Ectodermal cell (in vitro differentiated cells): ENCODE results near the gene CEP295NL.
"Not testable (repeated sequence)": the region's sequence is repeated elsewhere in the genome, so short reads cannot be mapped to it uniquely, and the experiment has no call there.

Source experiments
- H3K27ac ChIP-seq: 2 replicates; pipeline ENCODE4 v1.7.0; 2013; ENCODE audit warnings: mild to moderate bottlenecking, low read depth, low read length; ENCODE audit not compliant: insufficient read depth, poor library complexity, severe bottlenecking
- H3K27me3 ChIP-seq: 2 replicates; pipeline ENCODE4 v1.7.0; 2013; ENCODE audit warnings: mild to moderate bottlenecking, low read length; ENCODE audit not compliant: insufficient read depth, control insufficient read depth, poor library complexity, severe bottlenecking
- H3K36me3 ChIP-seq: one replicate; pipeline ENCODE4 v1.7.0; 2013; ENCODE audit warnings: low read length; ENCODE audit not compliant: control insufficient read depth, insufficient read depth
- H3K4me1 ChIP-seq: one replicate; pipeline ENCODE4 v1.7.0; 2013; ENCODE audit warnings: low read length; ENCODE audit not compliant: control insufficient read depth, insufficient read depth
- H3K4me3 ChIP-seq: 2 replicates; pipeline ENCODE4 v1.7.0; 2013; ENCODE audit warnings: low read depth, low read length, control low read depth; ENCODE audit not compliant: insufficient read depth
- H3K9me3 ChIP-seq: 2 replicates; pipeline ENCODE4 v1.7.0; 2013; ENCODE audit warnings: mild to moderate bottlenecking, low read length, moderate library complexity; ENCODE audit not compliant: control insufficient read depth
- WGBS, 2 experiments: methylation state at CpG; one replicate each; pipeline ENCODE4 v1.1.7; 2013; ENCODE audit warnings: missing lambda C conversion rate in 2 of 2; 5-methylcytosine and 5-hydroxymethylcytosine counted together

Gene CEP295NL

DNA sequence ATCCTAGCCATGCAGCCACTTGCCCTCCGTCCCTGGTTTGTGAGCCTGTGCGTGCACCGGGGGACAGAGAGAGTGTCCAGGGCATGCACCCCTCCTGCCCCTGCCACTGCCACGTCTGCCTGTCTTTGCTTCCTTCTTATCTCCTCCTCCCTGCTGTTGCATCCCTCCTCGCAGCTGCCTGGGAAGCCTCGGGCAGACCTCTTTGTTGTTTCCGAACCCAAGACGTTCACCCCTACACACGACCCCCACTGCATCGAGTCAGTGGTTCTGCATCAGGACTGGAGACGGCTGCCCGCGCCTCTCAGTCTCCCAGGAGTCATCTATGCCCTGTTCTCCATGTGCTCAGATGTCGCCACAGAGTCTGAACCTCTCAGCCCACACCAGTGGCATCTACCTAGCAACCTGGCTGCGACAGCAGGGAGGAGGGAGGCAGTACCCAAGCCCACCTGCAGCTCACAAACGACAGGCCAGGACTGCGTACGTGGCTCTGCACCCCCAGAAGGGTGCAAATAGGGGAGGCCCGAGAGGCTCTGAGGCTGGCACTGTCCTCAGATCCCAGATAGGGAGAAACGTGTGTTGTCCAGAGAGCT is 17.0 kb upstream of the CEP295NL start:
- Histone ChIP-seq H3K27ac (no peak overlapping the region), H3K27me3 (no peaks in the 10 kb centered on the region), H3K4me3 (no peak overlapping the region), H3K36me3 (no peaks in the 10 kb centered on the region), H3K4me1 (peaks cover 17% of the 10 kb centered on the region), H3K9me3 (no peaks in the 10 kb centered on the region)
- WGBS, 2 experiments: 83 to 88% methylated on average over 20 of the region's 20 CpGs

DNA sequence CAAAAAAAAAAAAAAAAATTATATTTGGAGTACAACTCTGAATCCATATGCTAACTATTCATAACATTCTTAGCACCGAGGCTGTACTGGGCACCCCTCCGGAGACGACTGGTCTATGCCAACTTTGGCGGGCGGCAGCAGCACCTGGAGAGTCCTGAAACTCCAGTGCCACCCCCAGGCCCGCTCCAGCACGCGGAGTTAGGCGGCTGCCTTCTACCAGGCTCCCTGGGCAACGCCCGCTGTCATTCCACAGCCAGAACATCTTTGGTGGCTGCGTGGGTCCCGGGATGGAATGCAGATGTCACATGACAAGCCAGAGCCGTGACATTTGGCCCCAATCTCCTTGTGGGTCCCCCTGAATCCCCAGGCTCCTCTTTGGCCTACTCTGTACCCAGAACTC is 16.0 kb upstream of the CEP295NL start:
- no peak overlapping the region for H3K27ac ChIP-seq
- no peaks in the 10 kb centered on the region for H3K27me3 ChIP-seq
- WGBS, 2 experiments: 89 to 93% methylated on average over 14 of the region's 14 CpGs
- no peaks in the 10 kb centered on the region for H3K9me3 ChIP-seq
- no peak overlapping the region for H3K4me3 ChIP-seq
- no peaks in the 10 kb centered on the region for H3K36me3 ChIP-seq
- H3K4me1 ChIP-seq: peaks cover 17% of the 10 kb centered on the region

DNA sequence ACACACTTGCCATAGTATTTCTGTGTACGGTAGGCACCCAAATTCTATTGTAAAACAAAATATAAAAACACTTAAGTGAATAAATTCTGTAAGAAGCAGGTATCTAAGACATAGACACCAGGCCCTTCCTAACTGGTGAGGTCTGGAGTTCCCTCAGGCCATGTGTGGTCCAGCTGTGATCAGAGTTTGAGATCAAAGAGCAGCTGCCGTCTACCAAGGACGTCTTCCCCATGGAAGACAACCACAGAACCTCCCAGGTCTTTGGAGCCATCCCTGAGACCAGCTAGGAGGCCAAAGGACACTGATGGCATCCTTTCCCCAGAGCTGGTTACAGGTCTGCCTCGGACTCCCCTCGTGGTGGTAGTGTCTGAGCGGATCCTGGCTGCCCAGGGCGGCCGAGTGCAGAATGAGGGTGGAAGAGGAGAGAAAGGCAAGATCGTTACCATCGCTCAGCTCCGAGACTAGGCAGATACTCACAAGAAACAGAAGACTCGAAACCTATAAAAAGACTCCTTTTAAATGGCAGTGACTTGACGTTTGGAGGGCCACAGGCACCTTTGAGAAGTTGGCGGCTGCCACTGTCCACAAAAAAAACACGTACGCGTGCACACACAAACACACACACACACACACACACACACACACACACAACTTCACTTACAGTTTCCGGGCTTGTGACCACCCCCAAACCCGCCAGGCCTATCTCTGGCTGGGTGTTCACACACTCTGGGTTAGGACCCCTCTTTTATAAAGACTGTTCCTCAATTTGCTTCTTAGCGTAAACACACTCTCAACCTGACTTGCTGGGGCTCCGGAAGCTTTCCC is 14.7 kb upstream of the CEP295NL start:
- H3K4me1 ChIP-seq: peaks cover 11% of the 10 kb centered on the region
- WGBS, 2 experiments: 92 to 93% methylated on average over 20 to 21 of the region's 21 CpGs

DNA sequence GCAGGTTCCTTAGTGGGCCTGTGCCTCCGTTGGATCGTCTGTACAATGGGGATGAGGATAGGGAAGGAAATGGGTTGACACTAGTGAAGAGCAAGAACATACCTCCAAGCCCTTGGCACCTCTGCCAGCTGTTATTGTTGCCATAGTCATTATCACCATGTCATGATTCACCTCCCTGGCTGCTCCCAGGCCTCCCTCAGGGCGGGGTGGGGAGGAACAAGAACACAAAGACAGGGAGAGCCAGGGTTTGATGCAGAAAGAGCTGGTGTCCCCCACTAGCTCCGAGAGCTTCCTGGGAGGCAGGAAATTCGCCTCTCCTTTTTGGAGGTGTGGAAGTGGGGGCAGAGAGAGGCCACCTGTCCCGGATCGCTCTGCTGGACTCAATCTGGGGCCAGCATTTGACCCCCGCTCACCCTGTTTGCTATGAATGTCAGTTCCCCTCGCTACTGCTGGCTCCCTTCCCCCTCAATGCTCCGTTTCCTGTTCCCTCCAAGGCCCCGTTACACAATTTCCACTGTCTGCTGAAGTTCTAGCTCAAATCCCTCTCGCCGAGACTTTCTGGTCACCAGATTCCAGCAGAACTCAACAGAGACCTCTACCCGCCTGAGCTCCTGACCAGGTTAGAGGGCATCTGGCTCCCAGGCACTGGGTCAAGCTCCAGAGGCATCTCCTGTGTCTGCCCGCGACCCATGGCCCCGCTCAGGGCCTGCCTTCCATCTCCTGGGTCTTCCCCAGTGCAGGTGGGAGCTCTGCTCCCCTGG is 13.1 kb upstream of the CEP295NL start:
- H3K27ac ChIP-seq: no peak overlapping the region

More for the DNA sequence above, 14.7 kb upstream of the CEP295NL start:
- H3K27me3 ChIP-seq: no peaks in the 10 kb centered on the region
- H3K27ac ChIP-seq: no peak overlapping the region
- H3K4me3 ChIP-seq: no peak overlapping the region
- no peaks in the 10 kb centered on the region for H3K36me3 ChIP-seq
- no peaks in the 10 kb centered on the region for H3K9me3 ChIP-seq

DNA sequence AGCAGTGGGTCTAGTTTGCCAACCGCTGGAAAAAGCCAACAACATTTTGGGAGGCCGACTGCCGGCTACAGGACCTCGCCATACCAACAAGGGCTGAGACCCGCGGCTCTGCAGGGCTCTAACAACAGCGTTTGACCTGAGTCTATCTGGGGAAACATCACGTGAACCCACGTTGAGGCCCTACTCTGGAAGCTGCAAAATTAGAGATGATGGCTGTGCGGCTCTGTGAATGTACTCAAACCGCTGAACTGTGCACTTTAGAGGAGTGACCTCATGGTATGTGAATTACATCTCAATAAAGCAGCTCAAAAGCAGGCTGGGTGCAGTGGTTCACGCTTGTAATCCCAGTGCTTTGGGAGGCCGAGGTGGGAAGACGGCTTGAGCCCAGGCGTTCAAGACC is 10.1 kb upstream of the CEP295NL start:
- no peaks in the 10 kb centered on the region for H3K4me1 ChIP-seq
- no peaks in the 10 kb centered on the region for H3K9me3 ChIP-seq
- H3K36me3 ChIP-seq: no peaks in the 10 kb centered on the region
- 94 to 95% methylated on average over 15 of the region's 15 CpGs for WGBS, 2 experiments
- H3K27me3 ChIP-seq: no peaks in the 10 kb centered on the region
- no peak overlapping the region for H3K27ac ChIP-seq
- no peak overlapping the region for H3K4me3 ChIP-seq

More for the DNA sequence above, 13.1 kb upstream of the CEP295NL start:
- H3K4me3 ChIP-seq: no peak overlapping the region
- peaks cover 11% of the 10 kb centered on the region for H3K4me1 ChIP-seq
- 90 to 93% methylated on average over 17 of the region's 17 CpGs for WGBS, 2 experiments
- H3K27me3 ChIP-seq: no peaks in the 10 kb centered on the region
- no peaks in the 10 kb centered on the region for H3K9me3 ChIP-seq
- no peaks in the 10 kb centered on the region for H3K36me3 ChIP-seq

DNA sequence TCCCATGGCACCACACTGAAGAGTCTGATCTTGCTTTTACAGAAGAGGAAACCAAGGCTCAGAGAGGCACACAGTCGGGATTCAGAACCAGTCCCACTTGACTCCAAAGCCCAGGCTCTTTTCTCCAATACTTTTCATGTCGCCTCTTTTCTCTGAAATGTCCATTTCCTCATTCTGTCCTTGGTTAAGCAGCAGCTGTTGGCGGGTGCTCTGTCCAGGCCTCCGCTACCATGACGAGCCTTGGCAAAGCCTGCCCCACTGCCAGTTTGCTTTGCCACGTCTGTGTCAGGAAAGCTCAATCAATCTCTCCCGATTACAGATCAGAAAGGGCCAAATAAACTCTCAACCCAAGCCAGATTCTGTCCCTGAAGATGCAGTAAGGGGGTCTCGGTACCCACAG is 9.1 kb upstream of the CEP295NL start:
- WGBS, 2 experiments: 94 to 96% methylated on average over 8 of the region's 8 CpGs
- Histone ChIP-seq H3K9me3 (no peaks in the 10 kb centered on the region), H3K4me1 (no peaks in the 10 kb centered on the region), H3K27ac (no peak overlapping the region), H3K4me3 (no peak overlapping the region), H3K27me3 (no peaks in the 10 kb centered on the region), H3K36me3 (no peaks in the 10 kb centered on the region)

DNA sequence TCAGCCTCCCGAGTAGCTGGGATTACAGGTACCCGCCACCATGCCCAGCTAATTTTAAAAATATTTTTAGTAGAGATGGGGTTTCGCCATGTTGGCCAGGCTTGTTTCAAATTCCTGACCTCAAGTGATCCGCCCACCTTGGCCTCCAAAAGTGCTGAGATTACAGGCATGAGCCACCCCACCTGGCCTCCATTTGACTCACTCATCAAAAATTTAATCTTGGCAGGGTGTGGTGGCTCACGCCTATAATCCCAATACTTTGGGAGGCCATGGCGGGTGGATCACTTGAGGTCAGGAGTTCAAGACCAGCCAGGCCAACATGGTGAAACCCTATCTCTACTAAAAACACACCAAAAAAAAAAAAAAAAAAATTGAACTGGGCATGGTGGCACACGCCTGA is 8.5 kb upstream of the CEP295NL start:
- not testable (repeated sequence) for H3K27me3 ChIP-seq, H3K27ac ChIP-seq, H3K4me3 ChIP-seq, H3K4me1 ChIP-seq, H3K36me3 ChIP-seq, H3K9me3 ChIP-seq
- 84 to 89% methylated on average over 7 of the region's 7 CpGs for WGBS, 2 experiments

DNA sequence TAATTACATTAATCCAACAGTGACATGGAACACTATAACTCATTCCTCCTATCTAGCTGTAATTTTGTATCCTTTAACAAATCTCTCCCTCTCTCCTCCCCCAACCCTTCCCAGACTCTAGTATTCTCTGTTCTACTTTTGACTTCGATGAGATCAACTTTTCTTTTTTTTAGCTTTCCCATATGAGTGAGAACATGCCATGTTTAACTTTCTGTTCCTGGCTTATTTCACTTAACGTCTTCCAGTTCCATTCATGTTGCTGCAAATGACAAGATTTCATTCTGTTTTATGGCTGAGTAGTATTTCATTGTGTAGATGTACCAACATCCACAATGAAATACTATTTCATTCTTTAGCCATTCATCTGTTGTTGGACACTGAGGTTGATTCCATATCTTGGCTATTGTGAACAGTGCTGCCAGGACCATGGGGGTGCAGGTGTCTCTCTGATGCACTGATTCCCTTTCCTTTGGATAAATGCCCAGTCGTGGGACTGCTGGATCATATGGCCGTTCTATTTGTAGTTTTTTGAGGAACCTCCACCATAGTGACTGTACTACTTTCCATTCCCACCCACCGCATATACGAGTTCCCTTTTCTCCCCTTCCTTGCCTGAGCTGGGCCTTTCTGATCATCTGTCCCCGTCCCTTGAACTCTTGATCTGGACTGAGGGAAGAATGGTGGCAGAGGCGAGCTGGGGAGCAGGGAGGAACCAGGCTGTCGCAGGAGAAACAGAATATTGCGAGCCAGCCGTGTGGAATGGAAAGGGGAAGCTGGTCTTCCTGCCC is 7.7 kb upstream of the CEP295NL start:
- Histone ChIP-seq H3K9me3 (no peaks in the 10 kb centered on the region), H3K36me3 (no peaks in the 10 kb centered on the region), H3K4me3 (no peak overlapping the region), H3K27ac (no peak overlapping the region), H3K4me1 (no peaks in the 10 kb centered on the region), H3K27me3 (no peaks in the 10 kb centered on the region)
- 92 to 93% methylated on average over 11 of the region's 11 CpGs for WGBS, 2 experiments

DNA sequence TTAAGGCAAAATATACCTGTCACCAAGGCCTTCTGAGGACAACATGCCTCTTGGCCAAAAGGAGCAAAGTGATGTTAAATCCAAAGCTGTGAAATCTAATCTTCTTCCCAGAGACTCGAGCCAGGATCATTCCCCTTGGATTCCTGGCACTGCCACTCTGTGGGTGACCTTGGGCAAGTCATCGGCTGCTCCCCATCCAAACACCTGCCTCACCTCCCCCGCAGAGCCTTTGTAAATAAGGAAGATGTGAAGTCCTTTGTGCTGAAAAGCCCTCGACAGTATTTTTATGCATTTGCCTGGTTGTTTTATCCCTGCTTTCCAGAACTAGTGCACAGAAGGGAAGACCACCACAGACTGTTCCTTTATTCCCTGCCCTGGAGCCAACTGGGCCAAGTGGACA is 5.4 kb upstream of the CEP295NL start:
- no peaks in the 10 kb centered on the region for H3K36me3 ChIP-seq
- WGBS, 2 experiments: 79 to 87% methylated on average over 4 of the region's 4 CpGs
- H3K27ac ChIP-seq: no peak overlapping the region
- H3K4me3 ChIP-seq: no peak overlapping the region
- peaks cover 8% of the 10 kb centered on the region for H3K4me1 ChIP-seq
- H3K9me3 ChIP-seq: no peaks in the 10 kb centered on the region
- H3K27me3 ChIP-seq: no peaks in the 10 kb centered on the region
